Hematopoietic multipotent progenitor cell (in vitro differentiated cells): ENCODE results near the gene CSTB. TPM values are rescaled to one million over a fixed set of nuclear protein-coding genes. Genes with fewer than 3 reads are reported as not detected.
A peak's percentile ranks its signal among the peaks of the same experiment; 100 is the strongest.

Source experiments
- DNase-seq, 3 donors: peaks; one replicate each; pipeline ENCODE4 v3.0.0-alpha.2; 2011 to 2015; ENCODE audit warnings: low read depth in 2 of 3, low spot score in 2 of 3
- total RNA-seq: library from RNA; depleted of rRNA; stranded (reverse); fragments of >200 nt; gene quantifications from one replicate; pipeline ENCODE4 v1.2.3, GENCODE V29; 2012

Gene CSTB
- total RNA-seq, 1 donor, result 7.3 TPM

GRCh38 chr21:43794311-43794710 lies 18.2 kb upstream of the CSTB start:
- no peak for DNase-seq

GRCh38 chr21:43793243-43793642 lies 17.1 kb upstream of the CSTB start:
- no peak for DNase-seq

- no peak for DNase-seq
These were observed 16.3 kb upstream of the CSTB start for GRCh38 chr21:43792406-43792805.

GRCh38 chr21:43790010-43790524 lies 14.0 kb upstream of the CSTB start:
- DNase-seq, result no peak

- DNase-seq, result peak; percentile 89 to 98 (median 92)
These were observed 13.3 kb upstream of the CSTB start, which contains the start of gene RRP1 for GRCh38 chr21:43789276-43790009. Gene RRP1, plus strand, starts transcription at chr21:43789577. Its CDS starts 53 bp downstream, at chr21:43789630.

GRCh38 chr21:43786807-43787440 lies 10.8 kb upstream of the CSTB start:
- no peak for DNase-seq

- DNase-seq, result peak in 1 of 3 donors; percentile 31
These were observed 10.2 kb upstream of the CSTB start for GRCh38 chr21:43786300-43786806.

- no peak for DNase-seq
These were observed 9.0 kb upstream of the CSTB start for GRCh38 chr21:43785134-43785533.

- no peak for DNase-seq
These were observed 7.1 kb upstream of the CSTB start for GRCh38 chr21:43783098-43783700.

GRCh38 chr21:43782431-43783097 lies 6.5 kb upstream of the CSTB start:
- DNase-seq, result no peak

GRCh38 chr21:43781846-43782245 lies 5.7 kb upstream of the CSTB start:
- DNase-seq, result no peak

- no peak for DNase-seq
These were observed 3.6 kb upstream of the CSTB start for GRCh38 chr21:43779660-43780059.

GRCh38 chr21:43778469-43779335 lies 2.6 kb upstream of the CSTB start:
- peak in 1 of 3 donors; percentile 32 for DNase-seq

- DNase-seq, result no peak
These were observed 1.8 kb upstream of the CSTB start for GRCh38 chr21:43777953-43778352.

- DNase-seq, result no peak
These were observed 918 bp downstream of the CSTB start for GRCh38 chr21:43775190-43775589.

- no peak for DNase-seq
These were observed 1.9 kb downstream of the CSTB start for GRCh38 chr21:43774163-43774562.

- no peak for DNase-seq
These were observed 3.7 kb downstream of the CSTB start for GRCh38 chr21:43772425-43772821.

- DNase-seq, result peak in 1 of 3 donors; percentile 26
These were observed 4.2 kb downstream of the CSTB start for GRCh38 chr21:43771698-43772424.

- DNase-seq, result no peak
These were observed 4.9 kb downstream of the CSTB start for GRCh38 chr21:43771199-43771675.
